ENCODE measurements around the gene PRKCH. TPM values are rescaled to one million over a fixed set of nuclear protein-coding genes. Genes with fewer than 3 reads are reported as not detected.

PRKCH gene
- total RNA-seq, 1 experiment from 2014 or later = 5.2 TPM

- DNase-seq = no peak
- no peak overlapping the region for H3K4me2 ChIP-seq (ENCODE audit: insufficient read depth, insufficient read length, low read length)
- H2BK20ac ChIP-seq (ENCODE audit: low read depth, low read length, poor library complexity, severe bottlenecking) = no peak overlapping the region
- no peak overlapping the region for H3K4me3 Mint-ChIP-seq
- no CpG with 5 or more reads among the region's 6 CpGs for WGBS (ENCODE audit: extremely low coverage, insufficient read length, low lambda C conversion rate)
- H3K27me3 Mint-ChIP-seq (ENCODE audit: low read depth) = no peaks in the 10 kb centered on the region
- no peak overlapping the region; a peak in 1 of 7 replicates for H3K27ac Mint-ChIP-seq
- no peak overlapping the region for H3K23ac ChIP-seq (ENCODE audit: insufficient read length, low read depth, low read length)
- no peak overlapping the region for H3K14ac ChIP-seq (ENCODE audit: insufficient read depth, low read length)
- no peaks in the 10 kb centered on the region for H3K9me3 Mint-ChIP-seq
- no peak overlapping the region for H2BK5ac ChIP-seq (ENCODE audit: insufficient read length, low read length)
- H3K4me1 ChIP-seq (ENCODE audit: insufficient read depth, low read length) = peaks cover 16% of the 10 kb centered on the region; the same call in 1 of the 2 replicates
- no peaks in the 10 kb centered on the region for H3K9me3 ChIP-seq (ENCODE audit: control insufficient read depth, low read depth, low read length)
- no peak overlapping the region for H2BK12ac ChIP-seq (ENCODE audit: insufficient read length, low read depth, low read length)
- no peak overlapping the region for H2BK15ac ChIP-seq (ENCODE audit: low read depth, low read length)
- no peak overlapping the region for H3K56ac ChIP-seq (ENCODE audit: insufficient read length, low read depth, low read length)
- no peaks in the 10 kb centered on the region for H3K79me2 ChIP-seq (ENCODE audit: insufficient read depth, low read length)
- H2BK120ac ChIP-seq (ENCODE audit: low read depth, low read length, poor library complexity, severe bottlenecking) = no peak overlapping the region
- no peak overlapping the region for H4K91ac ChIP-seq (ENCODE audit: insufficient read length, low read depth, low read length)
- no peak overlapping the region for H2AFZ ChIP-seq (ENCODE audit: low read length)
- no peaks in the 10 kb centered on the region for H3K36me3 Mint-ChIP-seq (ENCODE audit: insufficient read depth in 1 of 3, low read depth in 3 of 3)
- H4K5ac ChIP-seq (ENCODE audit: insufficient read length, low read depth, low read length) = no peak overlapping the region
- no peaks in the 10 kb centered on the region for H4K20me1 ChIP-seq (ENCODE audit: control insufficient read depth, insufficient read depth, insufficient read length)
- H3K79me1 ChIP-seq (ENCODE audit: insufficient read depth, low read depth, low read length, poor library complexity, severe bottlenecking) = no peaks in the 10 kb centered on the region
- no peak overlapping the region for H3K27ac ChIP-seq (ENCODE audit: insufficient read length, low read depth, low read length)
- no peak overlapping the region for H3K18ac ChIP-seq (ENCODE audit: insufficient read length, low read depth, low read length)
- H2AK5ac ChIP-seq (ENCODE audit: insufficient read length, low read length) = no peak overlapping the region
- H3K27me3 ChIP-seq (ENCODE audit: insufficient read depth, low read length) = no peaks in the 10 kb centered on the region
- peaks cover 49 to 50% of the 10 kb centered on the region in 2 experiments for H3K4me1 Mint-ChIP-seq
- TF ChIP-seq CTCF (conservative IDR thresholded peaks at IDR 0.05) = no peak
- H4K8ac ChIP-seq (replicated peaks; ENCODE audit: insufficient read length, low read depth, low read length) = no peak overlapping the region
- H3K23me2 ChIP-seq (ENCODE audit: insufficient read length, low read depth, low read length, poor library complexity, severe bottlenecking) = no peaks in the 10 kb centered on the region
- no peak overlapping the region for H3K4ac ChIP-seq (ENCODE audit: low read depth, low read length)
- H3T11ph ChIP-seq (ENCODE audit: low read length) = no peak overlapping the region
- no peak overlapping the region for H3K9ac ChIP-seq (ENCODE audit: extremely low read depth, insufficient read length, low read length)
Measured at GRCh38 chr14:61498811-61499210, 177.4 kb downstream of the PRKCH start.
